HepG2 (cell line): ENCODE measurements around the gene TTC6. TPM values are rescaled to one million over a fixed set of nuclear protein-coding genes. Genes with fewer than 3 reads are reported as not detected.
A peak's percentile ranks its signal among the peaks of the same experiment; 100 is the strongest.

Experiments used
- AHR ChIP-seq: IDR thresholded peaks from 2 replicates; pipeline ENCODE4 v1.6.1; 2018; ENCODE audit warnings: missing genetic modification reagents, missing compliant biosample characterization
- ATF7-NPFF ChIP-seq: sonication (generic); formaldehyde crosslinking; IDR thresholded peaks from 2 replicates; pipeline ENCODE4 v1.8.1; 2023; ENCODE audit warnings: mild to moderate bottlenecking, low read depth, missing genetic modification reagents, moderate library complexity
- CENPX ChIP-seq: sonication (generic); formaldehyde crosslinking; IDR thresholded peaks from 2 replicates; pipeline ENCODE4 v1.9.0; 2021; ENCODE audit warnings: mild to moderate bottlenecking, missing genetic modification reagents, moderate library complexity
- CTCF ChIP-seq: sonication (generic); formaldehyde crosslinking; IDR thresholded peaks from 2 replicates; pipeline ENCODE4 v1.5.0; 2020; ENCODE audit warnings: mild to moderate bottlenecking, missing genetic modification reagents, moderate library complexity
- IKZF5 ChIP-seq: IDR thresholded peaks from 2 replicates; pipeline ENCODE4 v1.6.1; 2018; ENCODE audit warnings: missing genetic modification reagents, mild to moderate bottlenecking, missing compliant biosample characterization
- KLF9 ChIP-seq: IDR thresholded peaks from 2 replicates; pipeline ENCODE4 v1.6.1; 2016; ENCODE audit warnings: low read depth
- KMT2B ChIP-seq: IDR thresholded peaks from 2 replicates; pipeline ENCODE4 v1.6.1; 2016; ENCODE audit warnings: missing genetic modification reagents, missing compliant biosample characterization
- NFRKB ChIP-seq: fragments of 450-650 bp; IDR thresholded peaks from 2 replicates; pipeline ENCODE4 v1.6.1; 2017
- NFYC ChIP-seq: IDR thresholded peaks from 2 replicates; pipeline ENCODE4 v1.6.1; 2016; ENCODE audit warnings: missing genetic modification reagents, missing compliant biosample characterization
- NRL ChIP-seq: sonication (generic); formaldehyde crosslinking; IDR thresholded peaks from 2 replicates; pipeline ENCODE4 v1.5.0; 2020; ENCODE audit warnings: missing genetic modification reagents, mild to moderate bottlenecking, moderate library complexity, borderline replicate concordance
- POLR2G ChIP-seq: fragments of 200-400 bp; formaldehyde crosslinking; IDR thresholded peaks from 2 replicates; pipeline ENCODE4 v1.6.1; 2018; ENCODE audit warnings: mild to moderate bottlenecking, low read depth, low read length, moderate library complexity
- SMARCC2 ChIP-seq: fragments of 450-650 bp; IDR thresholded peaks from 2 replicates; pipeline ENCODE4 v1.6.1; 2017; ENCODE audit warnings: antibody characterized with exemption, mild to moderate bottlenecking
- SOX13 ChIP-seq, 3 experiments: fragments of 450-650 bp in 1 of 3; sonication (generic) in 1 of 3; formaldehyde crosslinking in 1 of 3; IDR thresholded peaks in 2 of 3; conservative IDR thresholded peaks in 1 of 3; 2 replicates each; pipeline versions ENCODE4 v1.5.0 to v1.6.1; 2016 to 2020; ENCODE audit warnings: antibody characterized with exemption in 1 of 3, mild to moderate bottlenecking in 1 of 3, missing compliant biosample characterization in 1 of 3, missing genetic modification reagents in 1 of 3, moderate library complexity in 1 of 3
- ZKSCAN5 ChIP-seq: sonication (generic); formaldehyde crosslinking; IDR thresholded peaks from 2 replicates; pipeline ENCODE4 v1.5.1; 2020; ENCODE audit warnings: mild to moderate bottlenecking, missing genetic modification reagents
- ZNF10 ChIP-seq: sonication (generic); formaldehyde crosslinking; IDR thresholded peaks from 2 replicates; pipeline ENCODE4 v1.4.0; 2020; ENCODE audit warnings: mild to moderate bottlenecking, low read depth, missing genetic modification reagents, borderline replicate concordance
- ZNF382 ChIP-seq: sonication (generic); formaldehyde crosslinking; IDR thresholded peaks from 2 replicates; pipeline ENCODE4 v1.5.0; 2020; ENCODE audit warnings: missing genetic modification reagents, mild to moderate bottlenecking, borderline replicate concordance
- ZNF562 ChIP-seq: sonication (generic); formaldehyde crosslinking; IDR thresholded peaks from 2 replicates; pipeline ENCODE4 v1.8.0; 2022; ENCODE audit warnings: missing genetic modification reagents, borderline replicate concordance
- ZNF577 ChIP-seq: sonication (generic); formaldehyde crosslinking; IDR thresholded peaks from 2 replicates; pipeline ENCODE4 v1.4.0; 2020; ENCODE audit warnings: mild to moderate bottlenecking, low read depth, missing genetic modification reagents, borderline replicate concordance
- ZNF609 ChIP-seq: sonication (generic); formaldehyde crosslinking; IDR thresholded peaks from 2 replicates; pipeline ENCODE4 v1.4.0; 2020; ENCODE audit warnings: mild to moderate bottlenecking, missing genetic modification reagents, borderline replicate concordance
- ZNF614 ChIP-seq: IDR thresholded peaks from 2 replicates; pipeline ENCODE4 v1.6.1; 2018; ENCODE audit warnings: missing biosample characterization, missing genetic modification reagents, inconsistent platforms, borderline replicate concordance
- polyA plus RNA-seq, 8 experiments: library from polyadenylated mRNA; depleted of rRNA in 3 of 8; stranded (reverse) in 7 of 8; unstranded in 1 of 8; fragments of >200 nt; fragmentation: Illumina TruSeq in 4 of 8; extraction: Trizol in 4 of 8; gene quantifications; 2 replicates each; pipeline versions ENCODE4 v1.2.1 to v1.2.3, GENCODE V29; 2011 to 2016; ENCODE audit warnings: low read depth in 4 of 8, missing spikeins in 1 of 8, mixed read lengths in 1 of 8; ENCODE audit not compliant: insufficient read depth in 1 of 8
- total RNA-seq, 5 experiments: library from RNA; depleted of rRNA; stranded (reverse); fragments of >200 nt; fragmentation: Illumina TruSeq; extraction: Trizol; gene quantifications; 2 replicates each; pipeline ENCODE4 v1.2.3, GENCODE V29; 2016; ENCODE audit warnings: low read depth in 1 of 5

TTC6 gene
- total and polyA plus RNA-seq, 2 of the 13 experiments (the other 11 are each of a cell fraction or from before 2014, with no cell fraction given): 9.3 to 27.4 TPM

- peak; percentile 88; the same call in 1 of the 2 replicates for TF ChIP-seq ZNF609 (CRISPR knock-in tag)
- peak; percentile 64 for TF ChIP-seq NRL (CRISPR knock-in tag)
- no peak for TF ChIP-seq ZNF562
- no peak for TF ChIP-seq SMARCC2
- peak; percentile 91; the same call in 1 of the 2 replicates for TF ChIP-seq KLF9 (CRISPR knock-in tag)
- TF ChIP-seq POLR2G: peak; percentile 50
- peak; percentile 89; the same call in 1 of the 2 replicates for TF ChIP-seq KMT2B (CRISPR knock-in tag)
- TF ChIP-seq SOX13 (IDR thresholded peaks at IDR 0.05): peak; percentile 55; the same call in 1 of the 2 replicates
- peak in 1 of 2 experiments; percentile 91; a peak in 2 of 4 replicates for TF ChIP-seq SOX13 (CRISPR knock-in tag; conservative IDR thresholded peaks at IDR 0.05 in 1 of 2, IDR thresholded peaks at IDR 0.05 in 1 of 2)
- peak; percentile 89 for TF ChIP-seq IKZF5 (CRISPR knock-in tag)
- TF ChIP-seq NFYC (CRISPR knock-in tag): no peak; the same call in 1 of the 2 replicates
- no peak for TF ChIP-seq NFRKB
- no peak for TF ChIP-seq ZNF577 (CRISPR knock-in tag)
- TF ChIP-seq CTCF (CRISPR knock-in tag): peak; percentile 19; the same call in 1 of the 2 replicates
- TF ChIP-seq ZKSCAN5 (CRISPR knock-in tag): 0 out of 2 replicates have a peak, but pooled peaks have one; percentile 47
- TF ChIP-seq CENPX (CRISPR knock-in tag): no peak
- TF ChIP-seq ZNF614 (CRISPR knock-in tag): peak; percentile 96
- TF ChIP-seq AHR: no peak; the same call in none of the 2 replicates
- peak; percentile 20; the same call in 1 of the 2 replicates for TF ChIP-seq ATF7-NPFF (CRISPR knock-in tag)
- no peak for TF ChIP-seq ZNF10 (CRISPR knock-in tag)
- no peak for TF ChIP-seq ZNF382
These were observed 7.4 kb downstream of the TTC6 start (continued) for GRCh38 chr14:37602605-37603453.
